NB4 (cell line): ENCODE measurements around the gene STK32C.

ENCODE experiments used
- CTCF ChIP-seq: IDR thresholded peaks from one replicate; pipeline ENCODE4 v1.5.1; 2012; ENCODE audit warnings: low read depth, low read length
- POLR2A ChIP-seq: IDR thresholded peaks from 2 replicates; pipeline ENCODE4 v1.6.1; 2011; ENCODE audit warnings: mild to moderate bottlenecking; ENCODE audit not compliant: insufficient read length; ENCODE audit errors: extremely low read depth

DNA sequence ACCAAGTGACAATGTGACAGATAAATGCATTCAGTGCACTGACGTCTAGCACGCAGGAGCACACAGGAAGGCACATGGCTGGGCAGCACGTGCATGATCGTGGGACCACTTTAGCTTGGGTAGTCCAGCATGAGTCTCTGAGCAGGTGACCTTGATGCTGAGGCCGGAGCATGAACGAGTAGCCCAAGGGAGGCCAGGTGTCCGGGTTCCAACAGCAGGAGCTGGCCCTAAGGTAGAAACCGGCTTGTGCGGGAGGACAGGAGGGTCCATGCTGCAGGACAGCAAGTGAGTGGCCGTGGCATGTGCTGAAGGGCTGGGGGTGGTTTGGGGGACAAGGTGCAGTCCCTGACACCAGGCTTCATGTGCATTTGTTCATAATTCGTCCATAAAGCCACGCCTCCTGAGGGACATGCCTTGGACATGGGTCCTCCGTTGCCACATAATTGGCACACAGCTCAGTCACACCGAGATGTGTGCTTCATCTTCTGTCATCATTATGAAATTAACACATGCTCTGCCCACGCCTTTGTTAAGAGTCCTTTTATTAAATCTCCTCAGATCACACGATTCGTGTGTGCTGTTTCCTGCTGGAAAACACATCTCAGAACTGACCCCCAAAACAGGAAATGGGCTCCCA, 3.1 kb upstream of the STK32C start:
- no peak for TF ChIP-seq POLR2A
- TF ChIP-seq CTCF = no peak
